ENCODE data around the gene SERPINB10. TPM values are rescaled to one million over a fixed set of nuclear protein-coding genes. Genes with fewer than 3 reads are reported as not detected.

Gene SERPINB10
- total RNA-seq, 1 experiment from 2014 or later, result not detected

- CTCF ChIA-PET, result no interaction called here
- Mint-ChIP-seq H3K27ac (no peak overlapping the region), H3K9me3 (no peaks in the 10 kb centered on the region), H3K4me3 (no peak overlapping the region), H3K27me3 (ENCODE audit: low read depth) (no peaks in the 10 kb centered on the region), H3K36me3 (no peaks in the 10 kb centered on the region), H3K4me1 (no peaks in the 10 kb centered on the region)
- no peak for ATAC-seq
- POLR2A ChIA-PET, result no interaction called here
- DNase-seq (ENCODE audit: low spot score), result no peak
- TF ChIP-seq ZNF232 (CRISPR knock-in tag; IDR thresholded peaks at IDR 0.05) (no peak), PRRX2 (CRISPR knock-in tag; IDR thresholded peaks at IDR 0.05) (no peak), TCF7 (CRISPR knock-in tag; IDR thresholded peaks at IDR 0.05; ENCODE audit: low read depth) (no peak)
Observed at GRCh38 chr18:63869374-63869773, 38.4 kb upstream of the SERPINB10 start.

- H3K36me3 Mint-ChIP-seq, result no peaks in the 10 kb centered on the region
- ChIA-PET POLR2A (no interaction called here), CTCF (no interaction called here)
- peaks cover under 1% of the 10 kb centered on the region; the same call in 1 of the 2 replicates for H3K9me3 Mint-ChIP-seq
- H3K4me3 Mint-ChIP-seq, result no peak overlapping the region
- DNase-seq (ENCODE audit: low spot score) (no peak), ATAC-seq (no peak)
- TF ChIP-seq FOXK1 (CRISPR knock-in tag; IDR thresholded peaks at IDR 0.05) (no peak), FOXP1 (CRISPR knock-in tag; IDR thresholded peaks at IDR 0.05; ENCODE audit: borderline replicate concordance) (no peak), MYBL2 (CRISPR knock-in tag; IDR thresholded peaks at IDR 0.05) (no peak), ELF4 (CRISPR knock-in tag; IDR thresholded peaks at IDR 0.05; ENCODE audit: low read depth) (no peak)
- H3K4me1 Mint-ChIP-seq, result no peaks in the 10 kb centered on the region
- no peak overlapping the region for H3K27ac Mint-ChIP-seq
- H3K27me3 Mint-ChIP-seq (ENCODE audit: low read depth), result no peaks in the 10 kb centered on the region
Observed at GRCh38 chr18:63869851-63870250, 37.9 kb upstream of the SERPINB10 start.

GRCh38 chr18:63871836-63872235 is 35.9 kb upstream of the SERPINB10 start:
- H3K27ac Mint-ChIP-seq, result no peak overlapping the region
- ChIA-PET CTCF (interaction anchor here (1.3 kb wide), 1 partner anchor 64 kb away, joined by 3 read pairs; no protein-coding TSS in a partner anchor), POLR2A (no interaction called here)
- H3K4me1 Mint-ChIP-seq, result no peaks in the 10 kb centered on the region
- TF ChIP-seq FOXK1 (CRISPR knock-in tag; IDR thresholded peaks at IDR 0.05) (no peak), FOXP4 (CRISPR knock-in tag; IDR thresholded peaks at IDR 0.05) (no peak)
- no peak for DNase-seq (ENCODE audit: low spot score)
- no peak for ATAC-seq
- H3K36me3 Mint-ChIP-seq, result no peaks in the 10 kb centered on the region
- H3K27me3 Mint-ChIP-seq (ENCODE audit: low read depth), result no peaks in the 10 kb centered on the region
- H3K4me3 Mint-ChIP-seq, result no peak overlapping the region
- H3K9me3 Mint-ChIP-seq, result peaks cover 3% of the 10 kb centered on the region; the same call in 1 of the 2 replicates

- H3K9me3 Mint-ChIP-seq, result peaks cover 3% of the 10 kb centered on the region; the same call in 1 of the 2 replicates
- H3K27me3 Mint-ChIP-seq (ENCODE audit: low read depth), result no peaks in the 10 kb centered on the region
- TF ChIP-seq PRDM15 (CRISPR knock-in tag; IDR thresholded peaks at IDR 0.05) (no peak), AFF4 (CRISPR knock-in tag; IDR thresholded peaks at IDR 0.05; ENCODE audit: borderline replicate concordance) (no peak), ZNF263 (CRISPR knock-in tag; IDR thresholded peaks at IDR 0.05; ENCODE audit: low read depth) (no peak), ETV6 (CRISPR knock-in tag; IDR thresholded peaks at IDR 0.05) (no peak), ESRRA (CRISPR knock-in tag; IDR thresholded peaks at IDR 0.05; ENCODE audit: borderline replicate concordance) (no peak)
- no peaks in the 10 kb centered on the region for H3K36me3 Mint-ChIP-seq
- no peak overlapping the region for H3K27ac Mint-ChIP-seq
- DNase-seq (ENCODE audit: low spot score) (no peak), ATAC-seq (no peak)
- POLR2A ChIA-PET, result no interaction called here
- CTCF ChIA-PET, result no interaction called here
- H3K4me1 Mint-ChIP-seq, result no peaks in the 10 kb centered on the region
- H3K4me3 Mint-ChIP-seq, result no peak overlapping the region
Observed at GRCh38 chr18:63872586-63872985, 35.2 kb upstream of the SERPINB10 start.
